ENCODE measurements around the gene PAQR4. TPM values are rescaled to one million over a fixed set of nuclear protein-coding genes. Genes with fewer than 3 reads are reported as not detected.

Gene PAQR4
- total and polyA plus RNA-seq, 2 of the 13 experiments (the other 11 are each of a cell fraction or from before 2014, with no cell fraction given), result 15.9 to 24.8 TPM

DNA sequence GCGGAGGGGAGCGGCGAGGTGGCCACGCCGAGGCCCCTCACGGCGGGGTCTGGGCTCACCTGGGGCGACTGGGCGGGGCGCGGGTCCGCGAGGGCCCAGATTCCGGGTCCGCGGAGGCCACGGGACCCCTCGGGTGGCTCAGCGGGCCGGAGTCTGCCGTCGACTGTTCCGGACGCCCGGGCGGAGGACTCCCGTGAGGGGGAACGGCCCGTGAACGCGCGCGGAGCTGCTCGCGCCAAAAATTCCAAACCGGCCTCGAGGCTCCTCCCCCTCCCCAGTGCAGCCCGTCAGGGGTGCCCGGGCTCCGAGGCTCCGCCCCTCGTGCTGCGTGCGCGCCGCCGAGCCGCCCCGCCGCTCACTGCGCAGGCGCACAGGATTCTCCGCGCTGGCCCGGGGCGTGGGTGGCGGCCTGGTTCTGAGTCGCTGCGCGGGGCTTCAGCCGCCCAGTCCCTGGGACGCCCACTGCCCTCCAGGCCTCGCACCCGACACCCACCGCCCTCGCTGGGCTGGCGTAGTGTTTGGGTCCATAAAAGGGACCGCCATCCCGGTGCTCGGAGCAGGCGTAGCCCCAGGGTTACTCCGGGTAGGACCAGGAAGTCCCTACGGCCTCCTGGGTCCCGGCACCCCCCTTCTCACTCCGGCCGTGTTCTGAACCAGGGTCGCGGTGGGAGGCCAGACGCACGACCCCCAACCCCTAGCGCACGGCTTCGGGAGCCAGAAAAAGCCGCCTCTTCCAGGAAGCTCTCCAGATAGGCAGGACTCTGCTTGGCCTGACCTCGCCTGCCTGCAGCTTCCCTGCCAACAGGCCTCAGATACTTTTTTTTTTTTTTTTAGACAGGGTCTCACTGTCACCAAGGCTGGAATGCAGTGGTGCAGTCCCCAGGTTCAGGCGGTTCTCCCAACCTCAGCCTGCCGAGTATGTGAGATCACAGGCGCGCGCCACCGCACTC is 11.4 kb downstream of the PAQR4 start, which contains the start of gene PKMYT1 (continued):
- TF ChIP-seq ZNF235 (CRISPR knock-in tag; IDR thresholded peaks at IDR 0.05; ENCODE audit: borderline replicate concordance) (no peak), CENPX (CRISPR knock-in tag; IDR thresholded peaks at IDR 0.05) (no peak), ZNF782 (CRISPR knock-in tag; IDR thresholded peaks at IDR 0.05; ENCODE audit: borderline replicate concordance) (0 out of 2 replicates have a peak, but pooled peaks have one; percentile 81), ZNF33A (CRISPR knock-in tag; IDR thresholded peaks at IDR 0.05; ENCODE audit: borderline replicate concordance) (no peak), ZMYM3 (CRISPR knock-in tag; IDR thresholded peaks at IDR 0.05) (no peak), TEAD3 (CRISPR knock-in tag; optimal IDR thresholded peaks at IDR 0.05; ENCODE audit: borderline replicate concordance) (peak; percentile 31), SAFB2 (CRISPR knock-in tag; IDR thresholded peaks at IDR 0.05; ENCODE audit: borderline replicate concordance, low read depth) (peak; percentile 33; the same call in 1 of the 2 replicates), ZNF296 (CRISPR knock-in tag; conservative IDR thresholded peaks at IDR 0.05) (no peak), AHDC1 (CRISPR knock-in tag; IDR thresholded peaks at IDR 0.05; ENCODE audit: borderline replicate concordance) (0 out of 2 replicates have a peak, but pooled peaks have one; percentile 51), PTBP1 (IDR thresholded peaks at IDR 0.05; ENCODE audit: low read depth, low read length, poor library complexity, severe bottlenecking) (peak; percentile 87), KLF15 (CRISPR knock-in tag; IDR thresholded peaks at IDR 0.05; ENCODE audit: borderline replicate concordance) (no peak), ZFP90 (CRISPR knock-in tag; IDR thresholded peaks at IDR 0.05; ENCODE audit: borderline replicate concordance) (no peak), KLF16 (CRISPR knock-in tag; IDR thresholded peaks at IDR 0.05) (peak in 1 of 2 experiments; percentile 10; a peak in 1 of 4 replicates)
- TF ChIP-seq, protein P1, sequence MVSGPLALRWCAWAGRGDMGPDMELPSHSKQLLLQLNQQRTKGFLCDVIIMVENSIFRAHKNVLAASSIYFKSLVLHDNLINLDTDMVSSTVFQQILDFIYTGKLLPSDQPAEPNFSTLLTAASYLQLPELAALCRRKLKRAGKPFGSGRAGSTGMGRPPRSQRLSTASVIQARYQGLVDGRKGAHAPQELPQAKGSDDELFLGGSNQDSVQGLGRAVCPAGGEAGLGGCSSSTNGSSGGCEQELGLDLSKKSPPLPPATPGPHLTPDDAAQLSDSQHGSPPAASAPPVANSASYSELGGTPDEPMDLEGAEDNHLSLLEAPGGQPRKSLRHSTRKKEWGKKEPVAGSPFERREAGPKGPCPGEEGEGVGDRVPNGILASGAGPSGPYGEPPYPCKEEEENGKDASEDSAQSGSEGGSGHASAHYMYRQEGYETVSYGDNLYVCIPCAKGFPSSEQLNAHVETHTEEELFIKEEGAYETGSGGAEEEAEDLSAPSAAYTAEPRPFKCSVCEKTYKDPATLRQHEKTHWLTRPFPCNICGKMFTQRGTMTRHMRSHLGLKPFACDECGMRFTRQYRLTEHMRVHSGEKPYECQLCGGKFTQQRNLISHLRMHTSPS (CRISPR knock-in tag; IDR thresholded peaks at IDR 0.05; ENCODE audit: low read depth), result no peak
- TF ChIP-seq, protein P2, sequence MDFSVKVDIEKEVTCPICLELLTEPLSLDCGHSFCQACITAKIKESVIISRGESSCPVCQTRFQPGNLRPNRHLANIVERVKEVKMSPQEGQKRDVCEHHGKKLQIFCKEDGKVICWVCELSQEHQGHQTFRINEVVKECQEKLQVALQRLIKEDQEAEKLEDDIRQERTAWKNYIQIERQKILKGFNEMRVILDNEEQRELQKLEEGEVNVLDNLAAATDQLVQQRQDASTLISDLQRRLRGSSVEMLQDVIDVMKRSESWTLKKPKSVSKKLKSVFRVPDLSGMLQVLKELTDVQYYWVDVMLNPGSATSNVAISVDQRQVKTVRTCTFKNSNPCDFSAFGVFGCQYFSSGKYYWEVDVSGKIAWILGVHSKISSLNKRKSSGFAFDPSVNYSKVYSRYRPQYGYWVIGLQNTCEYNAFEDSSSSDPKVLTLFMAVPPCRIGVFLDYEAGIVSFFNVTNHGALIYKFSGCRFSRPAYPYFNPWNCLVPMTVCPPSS (IDR thresholded peaks at IDR 0.05), result no peak
- TF ChIP-seq, protein P3, sequence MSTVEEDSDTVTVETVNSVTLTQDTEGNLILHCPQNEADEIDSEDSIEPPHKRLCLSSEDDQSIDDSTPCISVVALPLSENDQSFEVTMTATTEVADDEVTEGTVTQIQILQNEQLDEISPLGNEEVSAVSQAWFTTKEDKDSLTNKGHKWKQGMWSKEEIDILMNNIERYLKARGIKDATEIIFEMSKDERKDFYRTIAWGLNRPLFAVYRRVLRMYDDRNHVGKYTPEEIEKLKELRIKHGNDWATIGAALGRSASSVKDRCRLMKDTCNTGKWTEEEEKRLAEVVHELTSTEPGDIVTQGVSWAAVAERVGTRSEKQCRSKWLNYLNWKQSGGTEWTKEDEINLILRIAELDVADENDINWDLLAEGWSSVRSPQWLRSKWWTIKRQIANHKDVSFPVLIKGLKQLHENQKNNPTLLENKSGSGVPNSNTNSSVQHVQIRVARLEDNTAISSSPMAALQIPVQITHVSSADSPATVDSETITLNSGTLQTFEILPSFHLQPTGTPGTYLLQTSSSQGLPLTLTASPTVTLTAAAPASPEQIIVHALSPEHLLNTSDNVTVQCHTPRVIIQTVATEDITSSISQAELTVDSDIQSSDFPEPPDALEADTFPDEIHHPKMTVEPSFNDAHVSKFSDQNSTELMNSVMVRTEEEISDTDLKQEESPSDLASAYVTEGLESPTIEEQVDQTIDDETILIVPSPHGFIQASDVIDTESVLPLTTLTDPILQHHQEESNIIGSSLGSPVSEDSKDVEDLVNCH (CRISPR knock-in tag; IDR thresholded peaks at IDR 0.05), result no peak
